HEK293 (cell line): ENCODE measurements around the gene STK11.

Experiments used
- CTCF ChIA-PET: fragments of 350-600 bp; formaldehyde crosslinking; extraction: SDS; loops from one replicate; lab custom pipeline; 2021; ENCODE audit warnings: antibody characterized with exemption; lab: Yijun Ruan, JAX
- POLR2A ChIA-PET: fragments of 300-600 bp; formaldehyde crosslinking; extraction: SDS; loops from one replicate; lab custom pipeline; 2020; ENCODE audit warnings: antibody characterized with exemption, inconsistent platforms; lab: Yijun Ruan, JAX
- H3K27ac ChIP-seq: fragments of 200-500 bp; sonication (Bioruptor generic); 2 replicates; pipeline ENCODE4 v1.5.1; 2014; ENCODE audit warnings: low read depth, low read length, control low read depth, inconsistent platforms; ENCODE audit errors: extremely low read depth
- H3K36me3 ChIP-seq, 2 experiments: fragments of 200-500 bp in 1 of 2; sonication (Bioruptor generic) in 1 of 2; 1 replicate in 1 of 2; 2 replicates in 1 of 2; pipeline ENCODE4 v1.5.1; 2014 to 2017; ENCODE audit warnings: inconsistent platforms in 2 of 2, low read length in 2 of 2; ENCODE audit not compliant: control insufficient read depth in 2 of 2, insufficient read depth in 1 of 2
- H3K4me1 ChIP-seq: fragments of 200-500 bp; sonication (Bioruptor generic); 2 replicates; pipeline ENCODE4 v1.5.1; 2014; ENCODE audit warnings: mild to moderate bottlenecking, low read length, inconsistent platforms; ENCODE audit not compliant: control insufficient read depth, insufficient read depth
- H3K4me3 ChIP-seq: 2 replicates; pipeline ENCODE4 v1.5.1; 2011; ENCODE audit warnings: low read depth, mild to moderate bottlenecking, control low read depth, low read length, moderate library complexity
- H3K9me3 ChIP-seq: fragments of 200-500 bp; sonication (Bioruptor generic); 2 replicates; pipeline ENCODE4 v1.5.1; 2014; ENCODE audit warnings: low read depth, low read length, inconsistent platforms; ENCODE audit not compliant: control insufficient read depth, insufficient read depth
- BCL11A ChIP-seq: fragments of 450-650 bp; formaldehyde crosslinking; IDR thresholded peaks from 2 replicates; pipeline ENCODE4 v1.5.1; 2016; ENCODE audit warnings: low read depth, missing biosample characterization, missing genetic modification characterization
- KLF1 ChIP-seq: fragments of 450-650 bp; formaldehyde crosslinking; IDR thresholded peaks from 2 replicates; pipeline ENCODE4 v1.5.1; 2016; ENCODE audit warnings: missing biosample characterization, missing genetic modification characterization
- PATZ1 ChIP-seq: fragments of 450-650 bp; formaldehyde crosslinking; IDR thresholded peaks from 2 replicates; pipeline ENCODE4 v1.5.1; 2016; ENCODE audit warnings: missing biosample characterization, missing genetic modification characterization
- PRDM10 ChIP-seq: fragments of 450-650 bp; formaldehyde crosslinking; IDR thresholded peaks from 2 replicates; pipeline ENCODE4 v1.5.1; 2016; ENCODE audit warnings: missing biosample characterization, missing genetic modification characterization
- SALL2 ChIP-seq: fragments of 450-650 bp; formaldehyde crosslinking; IDR thresholded peaks from 2 replicates; pipeline ENCODE4 v1.5.0; 2017; ENCODE audit warnings: missing biosample characterization, mild to moderate bottlenecking, missing genetic modification characterization, borderline replicate concordance
- SCRT1 ChIP-seq: fragments of 450-650 bp; formaldehyde crosslinking; IDR thresholded peaks from 2 replicates; pipeline ENCODE4 v1.5.1; 2016; ENCODE audit warnings: missing biosample characterization, missing genetic modification characterization, borderline replicate concordance
- SP3 ChIP-seq: fragments of 450-650 bp; formaldehyde crosslinking; IDR thresholded peaks from 2 replicates; pipeline ENCODE4 v1.5.1; 2016; ENCODE audit warnings: missing biosample characterization, missing genetic modification characterization
- TRIM28 ChIP-seq: IDR thresholded peaks from 2 replicates; pipeline ENCODE4 v1.6.1; 2011; ENCODE audit warnings: low read length, control low read depth, borderline replicate concordance
- ZBTB48 ChIP-seq: fragments of 450-650 bp; formaldehyde crosslinking; IDR thresholded peaks from 2 replicates; pipeline ENCODE4 v1.5.1; 2016; ENCODE audit warnings: missing biosample characterization, missing genetic modification characterization
- ZBTB49 ChIP-seq: fragments of 450-650 bp; formaldehyde crosslinking; IDR thresholded peaks from 2 replicates; pipeline ENCODE4 v1.5.1; 2016; ENCODE audit warnings: missing biosample characterization, missing genetic modification characterization, low read depth
- ZIC2 ChIP-seq: fragments of 450-650 bp; formaldehyde crosslinking; IDR thresholded peaks from 2 replicates; pipeline ENCODE4 v1.5.1; 2016; ENCODE audit warnings: missing biosample characterization, missing genetic modification characterization
- ZNF132 ChIP-seq: fragments of 450-650 bp; formaldehyde crosslinking; IDR thresholded peaks from 2 replicates; pipeline ENCODE4 v1.5.1; 2017; ENCODE audit warnings: missing biosample characterization, missing genetic modification characterization, borderline replicate concordance
- ZNF138 ChIP-seq: fragments of 450-650 bp; formaldehyde crosslinking; IDR thresholded peaks from 2 replicates; pipeline ENCODE4 v1.5.1; 2016; ENCODE audit warnings: missing biosample characterization, missing genetic modification characterization, borderline replicate concordance
- ZNF148 ChIP-seq: fragments of 450-650 bp; formaldehyde crosslinking; IDR thresholded peaks from 2 replicates; pipeline ENCODE4 v1.5.0; 2017; ENCODE audit warnings: missing biosample characterization, missing genetic modification characterization, borderline replicate concordance
- ZNF155 ChIP-seq: fragments of 450-650 bp; formaldehyde crosslinking; IDR thresholded peaks from 2 replicates; pipeline ENCODE4 v1.5.1; 2016; ENCODE audit warnings: missing biosample characterization, missing genetic modification characterization
- ZNF175 ChIP-seq: fragments of 450-650 bp; formaldehyde crosslinking; IDR thresholded peaks from 2 replicates; pipeline ENCODE4 v1.5.1; 2016; ENCODE audit warnings: missing biosample characterization, missing genetic modification characterization
- ZNF24 ChIP-seq: fragments of 450-650 bp; formaldehyde crosslinking; IDR thresholded peaks from 2 replicates; pipeline ENCODE4 v1.5.1; 2016; ENCODE audit warnings: missing biosample characterization, missing genetic modification characterization
- ZNF433 ChIP-seq: fragments of 450-650 bp; formaldehyde crosslinking; IDR thresholded peaks from 2 replicates; pipeline ENCODE4 v1.5.1; 2016; ENCODE audit warnings: missing biosample characterization, missing genetic modification characterization, low read depth
- ZNF48 ChIP-seq: fragments of 450-650 bp; formaldehyde crosslinking; IDR thresholded peaks from 2 replicates; pipeline ENCODE4 v1.5.1; 2016; ENCODE audit warnings: missing biosample characterization, missing genetic modification characterization
- ZNF585B ChIP-seq: fragments of 450-650 bp; formaldehyde crosslinking; IDR thresholded peaks from 2 replicates; pipeline ENCODE4 v1.5.1; 2016; ENCODE audit warnings: missing biosample characterization, missing genetic modification characterization
- ZNF600 ChIP-seq: fragments of 450-650 bp; formaldehyde crosslinking; IDR thresholded peaks from 2 replicates; pipeline ENCODE4 v1.5.1; 2016; ENCODE audit warnings: missing biosample characterization, missing genetic modification characterization
- ZNF623 ChIP-seq: fragments of 450-650 bp; formaldehyde crosslinking; IDR thresholded peaks from 2 replicates; pipeline ENCODE4 v1.5.1; 2016; ENCODE audit warnings: missing biosample characterization, missing genetic modification characterization
- ZNF654 ChIP-seq: fragments of 450-650 bp; formaldehyde crosslinking; IDR thresholded peaks from 2 replicates; pipeline ENCODE4 v1.5.1; 2016; ENCODE audit warnings: low read depth, missing biosample characterization, missing genetic modification characterization

The STK11 gene

GRCh38 chr19:1173159-1173844 lies 32.3 kb upstream of the STK11 start (continued):
- TF ChIP-seq PATZ1 (tag by site-specific recombination): peak; percentile 67

GRCh38 chr19:1173845-1174809 lies 31.5 kb upstream of the STK11 start, which contains the start of gene SBNO2:
Gene SBNO2 (minus strand): TSS chr19:1174268. CDS start chr19:1154276, 19,992 bp downstream.
- ChIA-PET CTCF (interaction anchor here (0.8 to 1.2 kb wide), 2 partner anchors 11 to 13 kb away, joined by 4 to 5 read pairs; no protein-coding TSS in a partner anchor), POLR2A (interaction anchor here (1.0 kb wide), 1 partner anchor 11 kb away, joined by 5 read pairs; no protein-coding TSS in a partner anchor)
- H3K27ac ChIP-seq: peak within 1 kb of the TSS; percentile 64
- H3K36me3 ChIP-seq: peaks cover 0 to 3% of the 10 kb centered on the region in 2 experiments; a peak in 1 of 3 replicates
- peak within 1 kb of the TSS; percentile 49 for H3K4me3 ChIP-seq
- no peaks in the 10 kb centered on the region for H3K9me3 ChIP-seq
- H3K4me1 ChIP-seq: peaks cover 4% of the 10 kb centered on the region
- TF ChIP-seq ZNF585B (no peak), ZNF48 (no peak), SCRT1 (tag by site-specific recombination) (no peak), ZNF148 (no peak), ZBTB49 (tag by site-specific recombination) (no peak), ZNF433 (tag by site-specific recombination) (no peak), PRDM10 (tag by site-specific recombination) (no peak), ZBTB48 (tag by site-specific recombination) (no peak), SALL2 (tag by site-specific recombination) (no peak), ZNF600 (tag by site-specific recombination) (no peak), ZIC2 (tag by site-specific recombination) (peak; percentile 45; the same call in 1 of the 2 replicates), ZNF175 (no peak), ZNF623 (tag by site-specific recombination) (no peak), BCL11A (tag by site-specific recombination) (no peak), SP3 (peak; percentile 96), KLF1 (peak; percentile 26; the same call in 1 of the 2 replicates), ZNF132 (tag by site-specific recombination) (no peak), TRIM28 (no peak), ZNF138 (tag by site-specific recombination) (no peak), ZNF654 (tag by site-specific recombination) (no peak), ZNF155 (tag by site-specific recombination) (no peak), ZNF24 (peak; percentile 68; the same call in 1 of the 2 replicates)
